ENCODE measurements around the gene CCDC86. TPM values are rescaled to one million over a fixed set of nuclear protein-coding genes. Genes with fewer than 3 reads are reported as not detected.

Gene CCDC86
- total RNA-seq, 4 donors from 2014 or later: 15.9 to 41.1 (median 27.3) TPM

DNA sequence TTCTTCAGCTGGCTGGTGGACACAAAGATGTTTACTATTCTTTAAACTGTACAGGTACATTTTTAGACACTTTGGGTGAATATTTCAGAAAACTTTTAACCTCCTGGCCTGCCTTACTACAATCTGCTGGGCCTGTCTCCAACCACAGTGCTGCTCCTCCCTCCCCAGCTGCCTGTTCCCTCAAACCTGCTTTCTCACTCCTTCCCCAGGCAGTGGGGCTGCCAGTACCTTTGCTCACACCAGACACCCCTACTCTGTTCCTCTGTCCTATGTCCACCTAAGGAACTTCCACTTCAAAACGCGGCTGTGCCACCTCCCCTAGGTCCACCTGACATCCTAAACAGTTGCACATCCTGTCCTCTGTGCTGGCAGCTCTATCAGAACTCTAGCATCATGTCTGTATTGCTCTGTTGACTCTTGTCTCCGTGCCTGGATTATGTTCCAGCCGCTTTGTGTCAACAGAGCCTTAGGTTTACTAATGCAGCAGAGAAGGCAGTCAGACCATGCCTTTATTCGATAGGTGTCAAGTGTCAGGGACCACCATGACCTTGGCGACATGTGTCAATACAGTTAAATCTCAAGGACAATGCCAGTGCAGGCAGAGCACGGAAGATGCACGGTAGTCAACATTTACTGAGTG, 38.9 kb downstream of the CCDC86 start:
- H3K4me1 ChIP-seq: peaks cover 0 to 22% (median 0%) of the 10 kb centered on the region in 4 donors
- H3K36me3 ChIP-seq: peaks cover 0 to 38% (median 0%) of the 10 kb centered on the region in 3 donors
- H3K27me3 ChIP-seq: no peaks in the 10 kb centered on the region
- no peak overlapping the region for H3K4me3 ChIP-seq
- 72 to 73% methylated on average over 8 of the region's 8 CpGs for WGBS, 2 donors
- H3K27ac ChIP-seq: no peak overlapping the region
- H3K9me3 ChIP-seq: no peaks in the 10 kb centered on the region
- TF ChIP-seq POLR2A (IDR thresholded peaks at IDR 0.05): no peak
- no peak for TF ChIP-seq EP300 (IDR thresholded peaks at IDR 0.05)
- TF ChIP-seq, protein P1, sequence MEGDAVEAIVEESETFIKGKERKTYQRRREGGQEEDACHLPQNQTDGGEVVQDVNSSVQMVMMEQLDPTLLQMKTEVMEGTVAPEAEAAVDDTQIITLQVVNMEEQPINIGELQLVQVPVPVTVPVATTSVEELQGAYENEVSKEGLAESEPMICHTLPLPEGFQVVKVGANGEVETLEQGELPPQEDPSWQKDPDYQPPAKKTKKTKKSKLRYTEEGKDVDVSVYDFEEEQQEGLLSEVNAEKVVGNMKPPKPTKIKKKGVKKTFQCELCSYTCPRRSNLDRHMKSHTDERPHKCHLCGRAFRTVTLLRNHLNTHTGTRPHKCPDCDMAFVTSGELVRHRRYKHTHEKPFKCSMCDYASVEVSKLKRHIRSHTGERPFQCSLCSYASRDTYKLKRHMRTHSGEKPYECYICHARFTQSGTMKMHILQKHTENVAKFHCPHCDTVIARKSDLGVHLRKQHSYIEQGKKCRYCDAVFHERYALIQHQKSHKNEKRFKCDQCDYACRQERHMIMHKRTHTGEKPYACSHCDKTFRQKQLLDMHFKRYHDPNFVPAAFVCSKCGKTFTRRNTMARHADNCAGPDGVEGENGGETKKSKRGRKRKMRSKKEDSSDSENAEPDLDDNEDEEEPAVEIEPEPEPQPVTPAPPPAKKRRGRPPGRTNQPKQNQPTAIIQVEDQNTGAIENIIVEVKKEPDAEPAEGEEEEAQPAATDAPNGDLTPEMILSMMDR (IDR thresholded peaks at IDR 0.05): no peak
- no peak for DNase-seq (ENCODE audit: low spot score in 2 of 2)

- Histone ChIP-seq H3K27me3 (no peaks in the 10 kb centered on the region), H3K36me3 (peaks cover 0 to 63% (median 0%) of the 10 kb centered on the region in 3 donors), H3K4me3 (no peak overlapping the region), H3K4me1 (peaks cover 0 to 3% (median 0%) of the 10 kb centered on the region in 4 donors), H3K9me3 (no peaks in the 10 kb centered on the region), H3K27ac (no peak overlapping the region)
- DNase-seq (ENCODE audit: low spot score in 2 of 2): peak in 1 of 2 donors; percentile 50
- TF ChIP-seq POLR2A (IDR thresholded peaks at IDR 0.05) (no peak), EP300 (IDR thresholded peaks at IDR 0.05) (no peak)
- TF ChIP-seq, protein P1 (IDR thresholded peaks at IDR 0.05): peak; percentile 24 to 59 (median 29)
- WGBS, 2 donors: 59 to 60% methylated on average over 5 of the region's 5 CpGs
These were observed 45.6 kb downstream of the CCDC86 start for GRCh38 chr11:60887556-60887955.

DNA sequence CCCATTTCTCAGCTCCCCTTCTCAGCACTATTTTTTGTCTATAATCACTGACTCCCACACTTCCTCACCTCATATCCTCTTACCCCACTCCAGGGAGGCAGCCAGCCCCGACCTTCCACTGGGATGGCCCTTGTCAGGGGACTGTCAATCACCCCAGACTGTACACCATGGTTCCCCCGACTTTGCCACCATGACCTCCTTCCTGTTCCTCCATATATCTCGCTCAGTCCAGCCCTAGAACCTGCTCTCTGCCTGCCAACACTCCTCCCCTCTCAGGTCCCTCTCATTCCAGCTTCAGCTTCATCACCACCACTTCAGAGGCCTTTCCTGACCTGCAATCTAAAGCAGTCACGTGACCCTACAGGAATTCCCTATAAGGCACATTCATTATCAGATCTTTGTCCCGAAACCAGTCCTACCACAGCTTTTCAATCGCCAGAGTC, 48.0 kb downstream of the CCDC86 start:
- 70 to 74% methylated on average over 6 of the region's 6 CpGs for WGBS, 2 donors
- no peak for DNase-seq (ENCODE audit: low spot score in 2 of 2)
- TF ChIP-seq EP300 (IDR thresholded peaks at IDR 0.05): no peak
- no peak for TF ChIP-seq POLR2A (IDR thresholded peaks at IDR 0.05)
- TF ChIP-seq, protein P1 (IDR thresholded peaks at IDR 0.05): no peak
- Histone ChIP-seq H3K36me3 (peaks cover 0 to 86% (median 0%) of the 10 kb centered on the region in 3 donors), H3K27me3 (no peaks in the 10 kb centered on the region), H3K4me1 (peaks cover 0 to 3% (median 0%) of the 10 kb centered on the region in 4 donors), H3K9me3 (no peaks in the 10 kb centered on the region), H3K27ac (no peak overlapping the region), H3K4me3 (no peak overlapping the region)

GRCh38 chr11:60890696-60891095, 48.8 kb downstream of the CCDC86 start:
- Histone ChIP-seq H3K36me3 (peaks cover 0 to 94% (median 0%) of the 10 kb centered on the region in 3 donors), H3K27me3 (no peaks in the 10 kb centered on the region), H3K9me3 (no peaks in the 10 kb centered on the region), H3K4me1 (peaks cover 0 to 3% (median 0%) of the 10 kb centered on the region in 4 donors), H3K27ac (no peak overlapping the region), H3K4me3 (no peak overlapping the region)
- WGBS, 2 donors: 46 to 63% methylated on average over 5 of the region's 5 CpGs
- DNase-seq (ENCODE audit: low spot score in 2 of 2): no peak
- TF ChIP-seq, protein P1 (IDR thresholded peaks at IDR 0.05): no peak
- TF ChIP-seq EP300 (IDR thresholded peaks at IDR 0.05) (no peak), POLR2A (IDR thresholded peaks at IDR 0.05) (no peak)

GRCh38 chr11:60891103-60891741, 49.3 kb downstream of the CCDC86 start:
- Histone ChIP-seq H3K27ac (no peak overlapping the region), H3K36me3 (peaks cover 0 to 98% (median 4%) of the 10 kb centered on the region in 3 donors), H3K4me3 (no peak overlapping the region), H3K27me3 (no peaks in the 10 kb centered on the region), H3K9me3 (no peaks in the 10 kb centered on the region), H3K4me1 (peaks cover 0 to 3% (median 0%) of the 10 kb centered on the region in 4 donors)
- TF ChIP-seq EP300 (IDR thresholded peaks at IDR 0.05): no peak
- no peak for TF ChIP-seq POLR2A (IDR thresholded peaks at IDR 0.05)
- TF ChIP-seq, protein P1 (IDR thresholded peaks at IDR 0.05): no peak
- no peak for DNase-seq (ENCODE audit: low spot score in 2 of 2)
- WGBS, 2 donors: 78 to 80% methylated on average over 7 of the region's 7 CpGs
